Vagina (tissue), 2 donors: ENCODE results near the gene OR6K2.

Source experiments
- POLR2A ChIP-seq, 2 donors: fragments of 450-650 bp; IDR thresholded peaks; one replicate each; pipeline ENCODE4 v1.6.1; 2017; ENCODE audit warnings: antibody characterized with exemption in 2 of 2, mild to moderate bottlenecking in 2 of 2, moderate library complexity in 2 of 2
- TF ChIP-seq, protein P1 (sequence below), 3 experiments: fragments of 450-650 bp in 2 of 3; fragments of 200-600 bp in 1 of 3; sonication (generic) in 1 of 3; IDR thresholded peaks; one replicate each; pipeline ENCODE4 v1.5.1; 2017 to 2019; ENCODE audit warnings: antibody characterized with exemption in 3 of 3, mild to moderate bottlenecking in 2 of 3, moderate library complexity in 2 of 3

DNA sequence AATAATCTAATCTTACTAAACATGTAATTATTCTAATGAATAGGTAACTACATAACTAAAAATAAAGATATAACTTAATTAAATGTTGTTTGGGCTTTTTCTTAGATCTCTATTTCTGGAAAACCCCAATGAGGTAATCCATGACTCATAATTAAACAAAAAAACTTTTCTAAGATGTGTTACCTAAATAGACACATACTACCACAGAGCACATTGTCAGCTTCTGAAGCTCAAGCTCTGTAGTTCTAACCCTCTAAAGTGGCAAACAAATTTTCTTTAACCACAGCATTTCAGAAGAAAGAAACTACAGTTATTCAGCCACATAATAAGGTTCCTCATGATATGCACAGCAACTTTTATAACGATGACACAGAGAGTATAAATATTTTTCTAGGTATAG lies 15.9 kb upstream of the OR6K2 start:
- no peak for TF ChIP-seq POLR2A (IDR thresholded peaks at IDR 0.05)
- TF ChIP-seq, protein P1, sequence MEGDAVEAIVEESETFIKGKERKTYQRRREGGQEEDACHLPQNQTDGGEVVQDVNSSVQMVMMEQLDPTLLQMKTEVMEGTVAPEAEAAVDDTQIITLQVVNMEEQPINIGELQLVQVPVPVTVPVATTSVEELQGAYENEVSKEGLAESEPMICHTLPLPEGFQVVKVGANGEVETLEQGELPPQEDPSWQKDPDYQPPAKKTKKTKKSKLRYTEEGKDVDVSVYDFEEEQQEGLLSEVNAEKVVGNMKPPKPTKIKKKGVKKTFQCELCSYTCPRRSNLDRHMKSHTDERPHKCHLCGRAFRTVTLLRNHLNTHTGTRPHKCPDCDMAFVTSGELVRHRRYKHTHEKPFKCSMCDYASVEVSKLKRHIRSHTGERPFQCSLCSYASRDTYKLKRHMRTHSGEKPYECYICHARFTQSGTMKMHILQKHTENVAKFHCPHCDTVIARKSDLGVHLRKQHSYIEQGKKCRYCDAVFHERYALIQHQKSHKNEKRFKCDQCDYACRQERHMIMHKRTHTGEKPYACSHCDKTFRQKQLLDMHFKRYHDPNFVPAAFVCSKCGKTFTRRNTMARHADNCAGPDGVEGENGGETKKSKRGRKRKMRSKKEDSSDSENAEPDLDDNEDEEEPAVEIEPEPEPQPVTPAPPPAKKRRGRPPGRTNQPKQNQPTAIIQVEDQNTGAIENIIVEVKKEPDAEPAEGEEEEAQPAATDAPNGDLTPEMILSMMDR (IDR thresholded peaks at IDR 0.05), result no peak
